GM12878 (cell line): ENCODE measurements around the gene PKDREJ. TPM values are rescaled to one million over a fixed set of nuclear protein-coding genes. Genes with fewer than 3 reads are reported as not detected.

ENCODE experiments used
- CREB1 ChIP-seq: IDR thresholded peaks from 2 replicates; pipeline ENCODE4 v1.6.1; 2012; ENCODE audit warnings: low read depth, mild to moderate bottlenecking, inconsistent platforms
- FOXK2 ChIP-seq: fragments of 450-650 bp; IDR thresholded peaks from 2 replicates; pipeline ENCODE4 v1.6.1; 2017; ENCODE audit warnings: mild to moderate bottlenecking, moderate library complexity
- NRF1 ChIP-seq: conservative IDR thresholded peaks from 2 replicates; pipeline ENCODE4 v1.6.1; 2011; ENCODE audit warnings: mild to moderate bottlenecking, low read depth, low read length, improper control_type of control experiment
- WRNIP1 ChIP-seq: IDR thresholded peaks from 2 replicates; pipeline ENCODE4 v1.6.1; 2011; ENCODE audit warnings: low read depth, low read length, improper control_type of control experiment, borderline replicate concordance
- polyA plus RNA-seq, 11 experiments: library from polyadenylated mRNA; depleted of rRNA in 4 of 11; unstranded in 6 of 11; stranded (reverse) in 5 of 11; fragments of >200 nt; fragmentation: Nextera tagmentation in 4 of 11; fragmentation: Illumina TruSeq in 1 of 11; extraction: Ambion mirVana in 4 of 11; extraction: Trizol in 1 of 11; gene quantifications; 1 replicate in 1 of 11; 2 replicates in 10 of 11; pipeline versions ENCODE4 v1.2.1 to v1.2.3, GENCODE V29; 2011 to 2016; ENCODE audit warnings: inconsistent platforms in 2 of 11, missing spikeins in 2 of 11, low read depth in 1 of 11
- total RNA-seq, 4 experiments: library from RNA; depleted of rRNA in 3 of 4; stranded (reverse); fragments of >200 nt in 3 of 4; fragmentation: Illumina TruSeq in 1 of 4; extraction: Trizol in 1 of 4; gene quantifications; 2 replicates each; pipeline versions ENCODE4 v1.2.1 to v1.2.3, GENCODE V29; 2013 to 2021
- TF ChIP-seq, protein P1 (sequence below): fragments of 450-650 bp; formaldehyde crosslinking; IDR thresholded peaks from 2 replicates; pipeline ENCODE4 v1.4.0; 2020; ENCODE audit warnings: mild to moderate bottlenecking, moderate library complexity
- TF ChIP-seq, protein P2 (sequence below): fragments of 450-650 bp; conservative IDR thresholded peaks from 2 replicates; pipeline ENCODE4 v1.6.1; 2017; ENCODE audit warnings: mild to moderate bottlenecking, moderate library complexity

The PKDREJ gene
- total and polyA plus RNA-seq, 10 of the 15 experiments (the other 5 are each of a cell fraction or from before 2014, with no cell fraction given) = 0.02 to 0.03 TPM; not detected in 8

GRCh38 chr22:46276563-46276962 lies 13.4 kb upstream of the PKDREJ start (continued):
- TF ChIP-seq, protein P1, sequence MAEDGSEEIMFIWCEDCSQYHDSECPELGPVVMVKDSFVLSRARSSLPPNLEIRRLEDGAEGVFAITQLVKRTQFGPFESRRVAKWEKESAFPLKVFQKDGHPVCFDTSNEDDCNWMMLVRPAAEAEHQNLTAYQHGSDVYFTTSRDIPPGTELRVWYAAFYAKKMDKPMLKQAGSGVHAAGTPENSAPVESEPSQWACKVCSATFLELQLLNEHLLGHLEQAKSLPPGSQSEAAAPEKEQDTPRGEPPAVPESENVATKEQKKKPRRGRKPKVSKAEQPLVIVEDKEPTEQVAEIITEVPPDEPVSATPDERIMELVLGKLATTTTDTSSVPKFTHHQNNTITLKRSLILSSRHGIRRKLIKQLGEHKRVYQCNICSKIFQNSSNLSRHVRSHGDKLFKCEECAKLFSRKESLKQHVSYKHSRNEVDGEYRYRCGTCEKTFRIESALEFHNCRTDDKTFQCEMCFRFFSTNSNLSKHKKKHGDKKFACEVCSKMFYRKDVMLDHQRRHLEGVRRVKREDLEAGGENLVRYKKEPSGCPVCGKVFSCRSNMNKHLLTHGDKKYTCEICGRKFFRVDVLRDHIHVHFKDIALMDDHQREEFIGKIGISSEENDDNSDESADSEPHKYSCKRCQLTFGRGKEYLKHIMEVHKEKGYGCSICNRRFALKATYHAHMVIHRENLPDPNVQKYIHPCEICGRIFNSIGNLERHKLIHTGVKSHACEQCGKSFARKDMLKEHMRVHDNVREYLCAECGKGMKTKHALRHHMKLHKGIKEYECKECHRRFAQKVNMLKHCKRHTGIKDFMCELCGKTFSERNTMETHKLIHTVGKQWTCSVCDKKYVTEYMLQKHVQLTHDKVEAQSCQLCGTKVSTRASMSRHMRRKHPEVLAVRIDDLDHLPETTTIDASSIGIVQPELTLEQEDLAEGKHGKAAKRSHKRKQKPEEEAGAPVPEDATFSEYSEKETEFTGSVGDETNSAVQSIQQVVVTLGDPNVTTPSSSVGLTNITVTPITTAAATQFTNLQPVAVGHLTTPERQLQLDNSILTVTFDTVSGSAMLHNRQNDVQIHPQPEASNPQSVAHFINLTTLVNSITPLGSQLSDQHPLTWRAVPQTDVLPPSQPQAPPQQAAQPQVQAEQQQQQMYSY (CRISPR knock-in tag) = no peak
- TF ChIP-seq CREB1 (no peak), NRF1 (no peak), FOXK2 (no peak), WRNIP1 (no peak)
- TF ChIP-seq, protein P2, sequence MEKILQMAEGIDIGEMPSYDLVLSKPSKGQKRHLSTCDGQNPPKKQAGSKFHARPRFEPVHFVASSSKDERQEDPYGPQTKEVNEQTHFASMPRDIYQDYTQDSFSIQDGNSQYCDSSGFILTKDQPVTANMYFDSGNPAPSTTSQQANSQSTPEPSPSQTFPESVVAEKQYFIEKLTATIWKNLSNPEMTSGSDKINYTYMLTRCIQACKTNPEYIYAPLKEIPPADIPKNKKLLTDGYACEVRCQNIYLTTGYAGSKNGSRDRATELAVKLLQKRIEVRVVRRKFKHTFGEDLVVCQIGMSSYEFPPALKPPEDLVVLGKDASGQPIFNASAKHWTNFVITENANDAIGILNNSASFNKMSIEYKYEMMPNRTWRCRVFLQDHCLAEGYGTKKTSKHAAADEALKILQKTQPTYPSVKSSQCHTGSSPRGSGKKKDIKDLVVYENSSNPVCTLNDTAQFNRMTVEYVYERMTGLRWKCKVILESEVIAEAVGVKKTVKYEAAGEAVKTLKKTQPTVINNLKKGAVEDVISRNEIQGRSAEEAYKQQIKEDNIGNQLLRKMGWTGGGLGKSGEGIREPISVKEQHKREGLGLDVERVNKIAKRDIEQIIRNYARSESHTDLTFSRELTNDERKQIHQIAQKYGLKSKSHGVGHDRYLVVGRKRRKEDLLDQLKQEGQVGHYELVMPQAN = no peak
- TF ChIP-seq, all 136 proteins: peak for 0
